ENCODE results near the gene ITGA1.

DNA sequence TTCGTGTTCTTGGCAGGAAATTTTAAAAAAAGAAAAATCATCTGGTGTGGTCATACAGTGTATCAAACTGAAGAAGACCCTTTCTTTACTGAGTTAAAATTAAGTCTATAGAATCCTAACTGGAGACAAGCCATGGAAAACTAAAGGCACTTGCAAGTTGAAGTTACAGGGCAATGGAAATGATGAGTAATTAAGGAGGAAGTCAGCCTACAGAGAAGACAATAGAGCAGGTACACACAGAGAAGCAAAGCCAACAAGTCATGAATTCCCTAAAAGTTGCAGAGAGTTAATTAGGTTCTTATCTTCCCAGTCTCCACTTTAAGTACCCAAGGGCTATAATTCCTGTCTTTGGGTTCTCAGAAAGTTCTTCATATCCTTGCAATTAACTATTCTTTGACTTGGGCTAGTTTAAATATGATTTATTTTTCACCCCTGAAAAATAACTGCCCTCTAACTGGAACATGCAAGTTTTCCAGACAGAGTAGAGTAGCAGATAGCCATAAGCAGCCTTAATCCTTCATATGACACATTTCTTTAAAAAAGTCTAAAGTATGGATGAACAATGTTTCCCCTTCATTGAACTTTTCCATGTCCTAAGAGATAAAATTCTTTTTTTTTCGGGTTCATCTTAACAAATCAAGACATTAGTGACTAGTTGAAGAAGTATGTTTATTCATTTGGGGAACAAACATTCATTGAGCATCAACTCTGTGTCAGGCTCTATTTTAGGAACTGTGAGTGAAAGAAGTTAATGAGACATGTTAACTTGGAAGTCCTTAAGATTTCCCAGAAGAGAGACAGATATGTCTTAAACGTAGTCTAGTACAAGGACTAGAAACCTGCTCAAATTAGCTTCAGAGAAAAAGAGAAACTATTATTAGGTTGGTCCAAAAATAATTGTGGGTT lies 196.3 kb downstream of the ITGA1 start:
- TF ChIP-seq, protein P1, sequence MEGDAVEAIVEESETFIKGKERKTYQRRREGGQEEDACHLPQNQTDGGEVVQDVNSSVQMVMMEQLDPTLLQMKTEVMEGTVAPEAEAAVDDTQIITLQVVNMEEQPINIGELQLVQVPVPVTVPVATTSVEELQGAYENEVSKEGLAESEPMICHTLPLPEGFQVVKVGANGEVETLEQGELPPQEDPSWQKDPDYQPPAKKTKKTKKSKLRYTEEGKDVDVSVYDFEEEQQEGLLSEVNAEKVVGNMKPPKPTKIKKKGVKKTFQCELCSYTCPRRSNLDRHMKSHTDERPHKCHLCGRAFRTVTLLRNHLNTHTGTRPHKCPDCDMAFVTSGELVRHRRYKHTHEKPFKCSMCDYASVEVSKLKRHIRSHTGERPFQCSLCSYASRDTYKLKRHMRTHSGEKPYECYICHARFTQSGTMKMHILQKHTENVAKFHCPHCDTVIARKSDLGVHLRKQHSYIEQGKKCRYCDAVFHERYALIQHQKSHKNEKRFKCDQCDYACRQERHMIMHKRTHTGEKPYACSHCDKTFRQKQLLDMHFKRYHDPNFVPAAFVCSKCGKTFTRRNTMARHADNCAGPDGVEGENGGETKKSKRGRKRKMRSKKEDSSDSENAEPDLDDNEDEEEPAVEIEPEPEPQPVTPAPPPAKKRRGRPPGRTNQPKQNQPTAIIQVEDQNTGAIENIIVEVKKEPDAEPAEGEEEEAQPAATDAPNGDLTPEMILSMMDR (tag by site-specific recombination; IDR thresholded peaks at IDR 0.05): no peak
- TF ChIP-seq ZNF292 (tag by site-specific recombination; IDR thresholded peaks at IDR 0.05; ENCODE audit: borderline replicate concordance, low read depth): no peak
- no peak for TF ChIP-seq ZNF473 (tag by site-specific recombination; IDR thresholded peaks at IDR 0.05)
- TF ChIP-seq, protein P2, sequence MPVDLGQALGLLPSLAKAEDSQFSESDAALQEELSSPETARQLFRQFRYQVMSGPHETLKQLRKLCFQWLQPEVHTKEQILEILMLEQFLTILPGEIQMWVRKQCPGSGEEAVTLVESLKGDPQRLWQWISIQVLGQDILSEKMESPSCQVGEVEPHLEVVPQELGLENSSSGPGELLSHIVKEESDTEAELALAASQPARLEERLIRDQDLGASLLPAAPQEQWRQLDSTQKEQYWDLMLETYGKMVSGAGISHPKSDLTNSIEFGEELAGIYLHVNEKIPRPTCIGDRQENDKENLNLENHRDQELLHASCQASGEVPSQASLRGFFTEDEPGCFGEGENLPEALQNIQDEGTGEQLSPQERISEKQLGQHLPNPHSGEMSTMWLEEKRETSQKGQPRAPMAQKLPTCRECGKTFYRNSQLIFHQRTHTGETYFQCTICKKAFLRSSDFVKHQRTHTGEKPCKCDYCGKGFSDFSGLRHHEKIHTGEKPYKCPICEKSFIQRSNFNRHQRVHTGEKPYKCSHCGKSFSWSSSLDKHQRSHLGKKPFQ (tag by site-specific recombination; IDR thresholded peaks at IDR 0.05): no peak
